ENCODE results near the gene DOCK7. TPM values are rescaled to one million over a fixed set of nuclear protein-coding genes. Genes with fewer than 3 reads are reported as not detected.

Gene DOCK7
- total and polyA plus RNA-seq, 7 donors = 6.5 to 54.8 (median 32.4) TPM

DNA sequence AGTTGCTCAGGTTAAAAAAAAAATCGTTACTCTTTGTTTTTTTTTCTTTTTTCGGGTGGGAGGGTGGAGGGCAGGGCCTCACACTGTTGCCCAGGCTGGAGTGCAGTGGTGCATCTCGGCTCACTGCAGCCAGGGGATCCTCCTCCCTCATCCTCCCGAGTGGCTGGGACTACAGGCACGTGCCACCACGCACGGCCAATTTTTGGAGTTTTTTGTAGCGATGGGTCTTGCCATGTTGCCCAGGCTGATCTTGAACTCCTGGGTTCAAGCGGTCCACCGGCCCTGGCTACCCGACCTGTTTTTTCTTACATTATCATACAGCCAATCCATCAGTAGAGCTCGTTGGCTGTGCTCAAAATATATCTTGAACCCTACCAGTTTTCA, 253.6 kb downstream of the DOCK7 start:
- no peak overlapping the region for H3K27ac ChIP-seq
- peaks cover 0 to 28% (median 25%) of the 10 kb centered on the region in 4 donors for H3K4me1 ChIP-seq
- 90 to 95% methylated on average over 12 of the region's 12 CpGs for WGBS, 2 donors
- TF ChIP-seq POLR2AphosphoS5 (IDR thresholded peaks at IDR 0.05) (no peak), POLR2A (IDR thresholded peaks at IDR 0.05) (no peak), EP300 (IDR thresholded peaks at IDR 0.05) (no peak)
- TF ChIP-seq, protein P1, sequence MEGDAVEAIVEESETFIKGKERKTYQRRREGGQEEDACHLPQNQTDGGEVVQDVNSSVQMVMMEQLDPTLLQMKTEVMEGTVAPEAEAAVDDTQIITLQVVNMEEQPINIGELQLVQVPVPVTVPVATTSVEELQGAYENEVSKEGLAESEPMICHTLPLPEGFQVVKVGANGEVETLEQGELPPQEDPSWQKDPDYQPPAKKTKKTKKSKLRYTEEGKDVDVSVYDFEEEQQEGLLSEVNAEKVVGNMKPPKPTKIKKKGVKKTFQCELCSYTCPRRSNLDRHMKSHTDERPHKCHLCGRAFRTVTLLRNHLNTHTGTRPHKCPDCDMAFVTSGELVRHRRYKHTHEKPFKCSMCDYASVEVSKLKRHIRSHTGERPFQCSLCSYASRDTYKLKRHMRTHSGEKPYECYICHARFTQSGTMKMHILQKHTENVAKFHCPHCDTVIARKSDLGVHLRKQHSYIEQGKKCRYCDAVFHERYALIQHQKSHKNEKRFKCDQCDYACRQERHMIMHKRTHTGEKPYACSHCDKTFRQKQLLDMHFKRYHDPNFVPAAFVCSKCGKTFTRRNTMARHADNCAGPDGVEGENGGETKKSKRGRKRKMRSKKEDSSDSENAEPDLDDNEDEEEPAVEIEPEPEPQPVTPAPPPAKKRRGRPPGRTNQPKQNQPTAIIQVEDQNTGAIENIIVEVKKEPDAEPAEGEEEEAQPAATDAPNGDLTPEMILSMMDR (IDR thresholded peaks at IDR 0.05) = no peak
- no peaks in the 10 kb centered on the region for H3K9me3 ChIP-seq
- DNase-seq = no peak
- no peaks in the 10 kb centered on the region for H3K27me3 ChIP-seq
- H3K4me3 ChIP-seq = no peak overlapping the region
- H3K36me3 ChIP-seq = no peaks in the 10 kb centered on the region
- intact Hi-C loops (cut with DNase I) = loop anchor here (5.0 to 10.0 kb wide), 2 partner anchors 348 to 930 kb away; partner anchors contain the start of genes ALG6 and ATG4C

DNA sequence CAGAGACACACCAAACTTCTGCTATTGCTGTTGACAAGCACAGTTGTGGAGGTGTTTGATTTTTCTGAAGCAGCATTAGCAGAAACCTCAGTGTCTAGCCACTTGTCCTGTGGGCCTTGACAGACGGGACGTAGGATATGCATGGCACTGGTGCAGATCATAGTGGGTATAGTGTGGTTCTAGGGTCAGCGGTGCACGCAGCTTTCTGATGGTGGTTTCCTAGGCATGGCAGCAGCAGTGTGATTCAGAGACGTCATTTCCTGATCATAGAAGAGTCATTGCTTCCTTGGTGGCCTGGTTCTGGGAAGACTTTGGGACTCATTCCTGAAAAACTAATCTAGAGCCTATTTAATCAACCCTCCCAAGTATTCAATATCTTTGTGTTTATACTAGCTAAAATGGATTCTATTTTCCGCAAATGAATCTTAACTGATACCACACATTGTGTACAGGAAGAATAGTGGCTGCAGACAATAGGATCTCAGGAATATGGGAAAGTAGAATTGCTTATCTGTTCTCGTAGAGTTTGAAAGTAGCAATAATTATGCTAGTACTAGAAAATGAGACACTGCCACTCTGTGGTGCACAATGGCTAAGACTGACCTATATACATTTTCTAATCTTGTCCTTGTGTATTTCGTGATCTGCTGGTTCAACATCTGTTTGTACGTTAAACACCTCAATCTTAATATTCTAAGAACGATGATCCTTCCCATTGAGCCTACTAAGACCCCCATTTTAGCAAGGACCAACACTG, 254.1 kb downstream of the DOCK7 start:
- no peak overlapping the region for H3K4me3 ChIP-seq
- DNase-seq = no peak
- H3K27ac ChIP-seq = no peak overlapping the region
- H3K27me3 ChIP-seq = no peaks in the 10 kb centered on the region
- WGBS, 2 donors = 86 to 87% methylated on average over 10 of the region's 10 CpGs
- no peaks in the 10 kb centered on the region for H3K36me3 ChIP-seq
- H3K4me1 ChIP-seq = peaks cover 0 to 23% (median 20%) of the 10 kb centered on the region in 4 donors
- intact Hi-C loops (cut with DNase I) = loop anchor here (10.0 kb wide), 1 partner anchor 931 kb away; the partner anchor contains the start of gene ALG6
- no peak for TF ChIP-seq POLR2AphosphoS5 (IDR thresholded peaks at IDR 0.05)
- no peak for TF ChIP-seq EP300 (IDR thresholded peaks at IDR 0.05)
- TF ChIP-seq, protein P1 (IDR thresholded peaks at IDR 0.05) = no peak
- no peak for TF ChIP-seq POLR2A (IDR thresholded peaks at IDR 0.05)
- H3K9me3 ChIP-seq = no peaks in the 10 kb centered on the region

DNA sequence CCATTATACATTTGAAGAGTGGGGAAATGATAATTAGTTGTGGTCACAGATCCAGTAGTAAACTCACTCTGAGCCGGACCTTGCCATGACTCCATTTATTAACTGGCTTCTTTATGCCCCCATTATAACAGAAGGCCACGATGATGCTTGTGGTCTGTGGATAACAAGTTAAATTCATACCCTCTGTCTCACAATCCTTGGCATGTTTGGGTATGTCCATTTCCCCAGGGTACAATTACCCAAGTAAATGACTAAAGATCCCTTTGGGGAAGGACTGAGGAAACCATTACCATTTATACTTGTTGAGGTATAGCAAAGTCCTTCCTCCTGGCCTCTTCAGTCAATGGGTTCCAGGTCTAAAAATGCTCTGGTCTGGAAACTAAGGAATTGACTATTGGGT, 258.6 kb downstream of the DOCK7 start:
- no peak overlapping the region for H3K4me3 ChIP-seq

DNA sequence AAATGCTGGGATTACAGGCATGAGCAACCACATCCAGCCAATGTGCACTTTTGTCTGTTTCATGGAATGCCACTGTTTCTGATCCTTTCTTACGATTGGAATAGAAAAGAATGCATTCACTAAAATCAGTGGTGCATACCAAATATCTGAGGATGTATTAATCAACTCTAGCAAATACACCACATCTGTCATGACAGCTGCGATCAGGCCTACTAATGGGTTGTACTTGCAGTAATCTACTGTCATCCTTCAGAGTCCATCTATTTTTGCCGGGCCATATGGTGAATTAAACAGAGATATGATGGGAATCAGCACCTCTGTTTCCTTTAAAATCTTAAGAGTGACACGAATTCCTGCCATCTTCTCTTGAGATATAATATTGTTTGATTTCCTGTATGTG, 259.8 kb downstream of the DOCK7 start:
- intact Hi-C loops (cut with DNase I) = no loop called here
- 84 to 86% methylated on average over 4 of the region's 4 CpGs for WGBS, 2 donors

More for the DNA sequence above, 258.6 kb downstream of the DOCK7 start:
- no peak for TF ChIP-seq EP300 (IDR thresholded peaks at IDR 0.05)
- TF ChIP-seq, protein P1 (IDR thresholded peaks at IDR 0.05) = no peak
- TF ChIP-seq POLR2A (IDR thresholded peaks at IDR 0.05) = no peak
- TF ChIP-seq POLR2AphosphoS5 (IDR thresholded peaks at IDR 0.05) = no peak
- intact Hi-C loops (cut with DNase I) = no loop called here
- no peaks in the 10 kb centered on the region for H3K36me3 ChIP-seq
- no peaks in the 10 kb centered on the region for H3K4me1 ChIP-seq
- H3K9me3 ChIP-seq = no peaks in the 10 kb centered on the region
- H3K27ac ChIP-seq = no peak overlapping the region
- no peak for DNase-seq
- H3K27me3 ChIP-seq = no peaks in the 10 kb centered on the region
- WGBS, 2 donors = 93 to 95% methylated on average over 2 of the region's 2 CpGs

More for the DNA sequence above, 259.8 kb downstream of the DOCK7 start:
- no peak overlapping the region for H3K27ac ChIP-seq
- H3K4me3 ChIP-seq = no peak overlapping the region
- DNase-seq = no peak
- TF ChIP-seq POLR2A (IDR thresholded peaks at IDR 0.05) (no peak), EP300 (IDR thresholded peaks at IDR 0.05) (no peak), POLR2AphosphoS5 (IDR thresholded peaks at IDR 0.05) (no peak)
- TF ChIP-seq, protein P1 (IDR thresholded peaks at IDR 0.05) = no peak
- H3K9me3 ChIP-seq = no peaks in the 10 kb centered on the region
- no peaks in the 10 kb centered on the region for H3K4me1 ChIP-seq
- no peaks in the 10 kb centered on the region for H3K27me3 ChIP-seq
- H3K36me3 ChIP-seq = no peaks in the 10 kb centered on the region
